DOHH2 (cell line): ENCODE measurements around the gene SLC25A31.

Experiments used
- CTCF ChIP-seq: fragments of 200-600 bp; sonication (generic); IDR thresholded peaks from one replicate; pipeline ENCODE4 v1.5.1; 2014; ENCODE audit warnings: antibody characterized with exemption, mild to moderate bottlenecking, low read depth, low read length; ENCODE audit not compliant: poor library complexity, severe bottlenecking
- EZH2phosphoT487 ChIP-seq: fragments of 200-600 bp; sonication (generic); IDR thresholded peaks from 2 replicates; pipeline ENCODE4 v1.6.1; 2017; ENCODE audit warnings: borderline replicate concordance, mild to moderate bottlenecking, antibody characterized with exemption, low read length, moderate library complexity, mixed read lengths

DNA sequence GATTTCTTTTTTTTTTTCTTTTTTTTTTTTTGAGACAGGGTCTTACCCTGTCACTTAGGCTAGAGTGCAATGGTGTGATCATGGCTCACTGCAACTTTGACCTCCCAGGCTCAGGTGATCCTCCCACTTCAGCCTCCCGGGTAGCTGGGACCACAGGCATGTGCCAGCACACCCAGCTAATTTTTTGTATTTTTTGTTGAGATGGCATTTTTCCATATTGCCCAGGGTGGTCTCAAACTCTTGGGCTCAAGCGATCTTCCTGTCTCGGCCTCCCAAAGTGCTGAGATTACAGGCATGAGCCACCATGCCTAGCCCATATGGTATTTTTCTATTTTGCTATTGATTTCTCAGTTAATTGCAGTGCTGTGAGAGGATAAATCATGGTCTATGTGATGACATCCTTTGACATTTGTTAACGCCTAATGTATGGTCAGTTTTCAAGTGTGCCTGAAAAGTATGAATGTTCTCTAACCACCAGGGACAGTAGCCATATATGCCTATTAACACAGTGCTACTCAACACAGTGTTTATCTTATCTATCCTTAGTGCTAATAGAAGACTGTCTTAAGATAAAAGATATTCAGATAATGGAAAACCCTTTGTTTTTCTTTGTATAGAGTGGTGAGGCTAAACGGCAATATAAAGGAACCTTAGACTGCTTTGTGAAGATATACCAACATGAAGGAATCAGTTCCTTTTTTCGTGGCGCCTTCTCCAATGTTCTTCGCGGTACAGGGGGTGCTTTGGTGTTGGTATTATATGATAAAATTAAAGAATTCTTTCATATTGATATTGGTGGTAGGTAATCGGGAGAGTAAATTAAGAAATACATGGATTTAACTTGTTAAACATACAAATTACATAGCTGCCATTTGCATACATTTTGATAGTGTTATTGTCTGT lies 42.8 kb downstream of the SLC25A31 start:
- no peak for TF ChIP-seq CTCF
- TF ChIP-seq EZH2phosphoT487 = no peak
